Caco-2 (cell line): ENCODE data around the gene PALD1. TPM values are rescaled to one million over a fixed set of nuclear protein-coding genes. Genes with fewer than 3 reads are reported as not detected.

ENCODE experiments used
- BruUV-seq: library from RNA; stranded (reverse); fragments of 400-500 nt; replicated peaks from 2 replicates; lab custom pipeline; 2021; lab: Mats Ljungman, UMichigan
- CTCF ChIA-PET: fragments of 300-600 bp; sonication (Branson Sonifier 250); formaldehyde crosslinking; loops from one replicate; lab custom pipeline; 2022; ENCODE audit warnings: antibody characterized with exemption; lab: Charles Lee
- POLR2A ChIA-PET: fragments of 300-600 bp; sonication (Branson Sonifier 250); formaldehyde crosslinking; loops from one replicate; lab custom pipeline; 2022; ENCODE audit warnings: antibody characterized with exemption; lab: Charles Lee
- DNase-seq, 2 experiments: peaks; one replicate each; pipeline versions ENCODE4 v3.0.0 to v3.0.0-alpha.2; 2020 to 2022
- H3K27me3 ChIP-seq: replicated peaks from 2 replicates; pipeline ENCODE4 v1.6.0; 2011; ENCODE audit warnings: low read length; ENCODE audit not compliant: control insufficient read depth, insufficient read depth
- H3K36me3 ChIP-seq: 2 replicates; pipeline ENCODE4 v1.5.1; 2011; ENCODE audit warnings: low read length; ENCODE audit not compliant: control insufficient read depth, insufficient read depth
- H3K4me1 ChIP-seq: fragments of 250-450 bp; sonication (Bioruptor Pico); 2 replicates; pipeline ENCODE4 v1.5.1; 2020; ENCODE audit warnings: mild to moderate bottlenecking
- H3K4me3 ChIP-seq: 2 replicates; pipeline ENCODE4 v1.5.1; 2011; ENCODE audit warnings: low read depth, mild to moderate bottlenecking, control low read depth, low read length
- H3K9me3 ChIP-seq: fragments of 250-450 bp; sonication (Bioruptor Pico); 2 replicates; pipeline ENCODE4 v1.5.1; 2020; ENCODE audit warnings: mild to moderate bottlenecking, moderate library complexity
- H3K27ac Mint-ChIP-seq: one replicate; pipeline ENCODE4 v1.8.0; 2022; ENCODE audit warnings: mixed read lengths; ENCODE audit not compliant: unreplicated experiment
- H3K27me3 Mint-ChIP-seq: one replicate; pipeline ENCODE4 v1.8.0; 2022; ENCODE audit warnings: mixed read lengths; ENCODE audit not compliant: insufficient read depth, unreplicated experiment
- H3K36me3 Mint-ChIP-seq: one replicate; pipeline ENCODE4 v1.8.0; 2022; ENCODE audit warnings: mild to moderate bottlenecking, mixed read lengths; ENCODE audit not compliant: insufficient read depth, unreplicated experiment
- H3K4me1 Mint-ChIP-seq: one replicate; pipeline ENCODE4 v1.8.0; 2022; ENCODE audit warnings: low read depth, mixed read lengths; ENCODE audit not compliant: unreplicated experiment
- H3K4me3 Mint-ChIP-seq: one replicate; pipeline ENCODE4 v1.8.0; 2022; ENCODE audit warnings: mild to moderate bottlenecking, moderate library complexity, mixed read lengths; ENCODE audit not compliant: unreplicated experiment
- H3K9me3 Mint-ChIP-seq: one replicate; pipeline ENCODE4 v1.8.0; 2022; ENCODE audit warnings: mixed read lengths; ENCODE audit not compliant: unreplicated experiment
- intact Hi-C: fragments of 100-400 bp; cut with micrococcal nuclease; formaldehyde crosslinking; loops from one replicate; pipeline ENCODE4 v1.10.0; 2022; ENCODE audit not compliant: unreplicated experiment
- total RNA-seq: library from RNA; stranded (reverse); gene quantifications from 2 replicates; pipeline ENCODE4 v1.2.3, GENCODE V29; 2022
- TF ChIP-seq, protein P1 (sequence below), 2 experiments: fragments of 200-600 bp in 1 of 2; IDR thresholded peaks; 1 replicate in 1 of 2; 2 replicates in 1 of 2; pipeline versions ENCODE4 v1.5.1 to v1.8.0; 2011 to 2022; ENCODE audit warnings: antibody characterized with exemption in 1 of 2, control low read depth in 1 of 2, inconsistent platforms in 1 of 2, low read depth in 1 of 2, low read length in 1 of 2, mild to moderate bottlenecking in 1 of 2, moderate library complexity in 1 of 2; ENCODE audit not compliant: insufficient read depth in 1 of 2, severe bottlenecking in 1 of 2, unreplicated experiment in 1 of 2

Gene PALD1
- total RNA-seq, 1 experiment from 2014 or later = 10.3 TPM

DNA sequence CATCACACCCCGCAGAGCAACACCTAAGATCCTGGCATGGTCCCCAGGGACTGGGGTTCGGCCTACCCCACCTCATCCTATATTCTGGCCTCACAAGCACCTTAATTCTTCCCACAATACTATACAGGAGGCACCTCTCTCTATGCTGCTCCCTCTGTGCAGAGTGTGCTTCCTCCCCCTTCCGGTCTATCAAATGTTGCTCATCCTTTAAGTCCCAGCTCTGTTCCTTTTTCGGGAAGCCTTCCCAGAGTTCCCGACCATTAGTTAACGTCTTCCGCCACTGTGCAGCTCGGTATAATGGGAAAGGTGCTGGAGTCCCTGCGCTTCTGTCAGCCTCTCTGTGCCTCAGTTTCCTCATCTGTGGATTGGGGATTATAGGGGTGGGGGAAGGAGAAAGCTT lies 21.8 kb downstream of the PALD1 start:
- Histone ChIP-seq H3K4me3 (no peak overlapping the region), H3K27me3 (no peaks in the 10 kb centered on the region), H3K36me3 (no peaks in the 10 kb centered on the region), H3K4me1 (peaks cover 6% of the 10 kb centered on the region; the same call in 1 of the 2 replicates), H3K9me3 (no peaks in the 10 kb centered on the region)
- Mint-ChIP-seq H3K9me3 (no peaks in the 10 kb centered on the region), H3K4me3 (no peak overlapping the region), H3K27ac (no peak overlapping the region), H3K36me3 (no peaks in the 10 kb centered on the region), H3K4me1 (no peaks in the 10 kb centered on the region), H3K27me3 (no peaks in the 10 kb centered on the region)
- DNase-seq = no peak
- POLR2A ChIA-PET = no interaction called here
- no TSS peak for BruUV-seq
- intact Hi-C loops = no loop called here
- CTCF ChIA-PET = interaction anchor here (1.3 kb wide), 1 partner anchor 70 kb away, joined by 4 read pairs; no protein-coding TSS in a partner anchor
- TF ChIP-seq, protein P1, sequence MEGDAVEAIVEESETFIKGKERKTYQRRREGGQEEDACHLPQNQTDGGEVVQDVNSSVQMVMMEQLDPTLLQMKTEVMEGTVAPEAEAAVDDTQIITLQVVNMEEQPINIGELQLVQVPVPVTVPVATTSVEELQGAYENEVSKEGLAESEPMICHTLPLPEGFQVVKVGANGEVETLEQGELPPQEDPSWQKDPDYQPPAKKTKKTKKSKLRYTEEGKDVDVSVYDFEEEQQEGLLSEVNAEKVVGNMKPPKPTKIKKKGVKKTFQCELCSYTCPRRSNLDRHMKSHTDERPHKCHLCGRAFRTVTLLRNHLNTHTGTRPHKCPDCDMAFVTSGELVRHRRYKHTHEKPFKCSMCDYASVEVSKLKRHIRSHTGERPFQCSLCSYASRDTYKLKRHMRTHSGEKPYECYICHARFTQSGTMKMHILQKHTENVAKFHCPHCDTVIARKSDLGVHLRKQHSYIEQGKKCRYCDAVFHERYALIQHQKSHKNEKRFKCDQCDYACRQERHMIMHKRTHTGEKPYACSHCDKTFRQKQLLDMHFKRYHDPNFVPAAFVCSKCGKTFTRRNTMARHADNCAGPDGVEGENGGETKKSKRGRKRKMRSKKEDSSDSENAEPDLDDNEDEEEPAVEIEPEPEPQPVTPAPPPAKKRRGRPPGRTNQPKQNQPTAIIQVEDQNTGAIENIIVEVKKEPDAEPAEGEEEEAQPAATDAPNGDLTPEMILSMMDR (IDR thresholded peaks at IDR 0.05; ENCODE audit: insufficient read depth in 1 of 2, low read depth in 1 of 2, low read length in 1 of 2, severe bottlenecking in 1 of 2, unreplicated experiment in 1 of 2) = no peak

- H3K27ac Mint-ChIP-seq = no peak overlapping the region
- Histone ChIP-seq H3K4me3 (no peak overlapping the region), H3K27me3 (no peaks in the 10 kb centered on the region), H3K4me1 (peaks cover 6% of the 10 kb centered on the region; the same call in 1 of the 2 replicates), H3K36me3 (no peaks in the 10 kb centered on the region), H3K9me3 (no peaks in the 10 kb centered on the region)
- ChIA-PET POLR2A (no interaction called here), CTCF (interaction anchor here (1.3 kb wide), 1 partner anchor 70 kb away, joined by 4 read pairs; no protein-coding TSS in a partner anchor)
- no peaks in the 10 kb centered on the region for H3K36me3 Mint-ChIP-seq
- no peak overlapping the region for H3K4me3 Mint-ChIP-seq
- no peaks in the 10 kb centered on the region for H3K9me3 Mint-ChIP-seq
- H3K4me1 Mint-ChIP-seq = no peaks in the 10 kb centered on the region
- H3K27me3 Mint-ChIP-seq = no peaks in the 10 kb centered on the region
- DNase-seq = no peak
- intact Hi-C loops = no loop called here
- TF ChIP-seq, protein P1 (IDR thresholded peaks at IDR 0.05; ENCODE audit: insufficient read depth in 1 of 2, low read depth in 1 of 2, low read length in 1 of 2, severe bottlenecking in 1 of 2, unreplicated experiment in 1 of 2) = no peak
- no TSS peak for BruUV-seq
Observed at GRCh38 chr10:70500812-70501301, 22.3 kb downstream of the PALD1 start.

DNA sequence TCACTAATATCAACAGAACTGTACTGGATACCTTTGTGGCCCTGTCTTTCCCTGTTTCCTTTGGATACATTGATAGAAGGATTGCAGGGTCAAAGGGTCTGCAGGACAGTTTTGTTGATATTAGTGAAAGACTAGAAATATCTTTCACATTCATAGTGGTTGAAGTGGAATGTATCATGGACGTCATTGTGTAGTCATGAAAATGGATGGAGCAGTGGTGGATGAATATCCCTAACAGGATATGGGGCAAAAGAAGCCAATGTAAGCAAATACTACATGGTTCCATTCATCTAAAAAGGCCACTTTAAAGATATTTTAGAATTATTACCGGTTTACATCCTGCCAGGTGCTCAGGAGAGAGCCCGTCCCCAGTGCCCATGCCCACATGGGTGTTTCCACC lies 23.8 kb downstream of the PALD1 start:
- Histone ChIP-seq H3K4me3 (no peak overlapping the region), H3K36me3 (no peaks in the 10 kb centered on the region), H3K9me3 (no peaks in the 10 kb centered on the region), H3K4me1 (peaks cover 10% of the 10 kb centered on the region), H3K27me3 (no peaks in the 10 kb centered on the region)
- no peaks in the 10 kb centered on the region for H3K9me3 Mint-ChIP-seq
- no peaks in the 10 kb centered on the region for H3K27me3 Mint-ChIP-seq
- no peak for DNase-seq
- BruUV-seq = no TSS peak
- H3K4me1 Mint-ChIP-seq = no peaks in the 10 kb centered on the region
- no peak overlapping the region for H3K27ac Mint-ChIP-seq
- ChIA-PET POLR2A (interaction anchor here (0.6 kb wide), 1 partner anchor 146 kb away, joined by 3 read pairs; no protein-coding TSS in a partner anchor), CTCF (interaction anchor here (0.5 kb wide), 1 partner anchor 124 kb away, joined by 6 read pairs; no protein-coding TSS in a partner anchor)
- intact Hi-C loops = no loop called here
- TF ChIP-seq, protein P1 (IDR thresholded peaks at IDR 0.05; ENCODE audit: insufficient read depth in 1 of 2, low read depth in 1 of 2, low read length in 1 of 2, severe bottlenecking in 1 of 2, unreplicated experiment in 1 of 2) = no peak
- H3K36me3 Mint-ChIP-seq = no peaks in the 10 kb centered on the region
- H3K4me3 Mint-ChIP-seq = no peak overlapping the region
